OCI-LY1 (cell line): Measurements from ENCODE around the gene KLHDC4.

ENCODE experiments used
- H2AFZ ChIP-seq: fragments of 200-600 bp; sonication (generic), shearing (Covaris generic); 2 replicates; pipeline ENCODE4 v1.6.0; 2014; ENCODE audit warnings: antibody characterized with exemption, mild to moderate bottlenecking, low read length
- H3F3A ChIP-seq: fragments of 200-600 bp; sonication (generic), shearing (Covaris generic); 2 replicates; pipeline ENCODE4 v1.6.0; 2014; ENCODE audit warnings: mild to moderate bottlenecking, antibody characterized with exemption, low read length, moderate library complexity; ENCODE audit not compliant: insufficient read depth
- H3K27ac ChIP-seq: fragments of 200-600 bp; sonication (generic); 2 replicates; pipeline ENCODE4 v1.5.1; 2014; ENCODE audit warnings: low read length, mixed run types, mild to moderate bottlenecking, low read depth; ENCODE audit not compliant: poor library complexity, severe bottlenecking
- H3K27me3 ChIP-seq: fragments of 200-600 bp; sonication (generic); 2 replicates; pipeline ENCODE4 v1.6.0; 2014; ENCODE audit warnings: antibody characterized with exemption, mild to moderate bottlenecking, low read length, moderate library complexity; ENCODE audit not compliant: insufficient read depth
- H3K36me3 ChIP-seq: fragments of 200-600 bp; sonication (generic); 2 replicates; pipeline ENCODE4 v1.6.1; 2014; ENCODE audit warnings: mild to moderate bottlenecking, antibody characterized with exemption, low read length, moderate library complexity, mixed read lengths; ENCODE audit not compliant: insufficient read depth
- H3K4me1 ChIP-seq: fragments of 200-600 bp; sonication (generic); 2 replicates; pipeline ENCODE4 v1.5.1; 2014; ENCODE audit warnings: mild to moderate bottlenecking, low read length, moderate library complexity; ENCODE audit not compliant: insufficient read depth, severe bottlenecking
- H3K4me2 ChIP-seq: fragments of 200-600 bp; sonication (generic), shearing (Covaris generic); 2 replicates; pipeline ENCODE4 v1.6.1; 2014; ENCODE audit warnings: low read length
- H3K4me3 ChIP-seq: fragments of 200-600 bp; sonication (generic); 2 replicates; pipeline ENCODE4 v1.5.1; 2014; ENCODE audit warnings: low read length, low read depth, mild to moderate bottlenecking, mixed read lengths; ENCODE audit not compliant: poor library complexity, severe bottlenecking
- H3K79me2 ChIP-seq: fragments of 200-600 bp; shearing (Covaris generic); 2 replicates; pipeline ENCODE4 v1.6.1; 2016; ENCODE audit warnings: mixed run types, low read length, mixed read lengths; ENCODE audit not compliant: insufficient read depth
- H3K9ac ChIP-seq: fragments of 200-600 bp; sonication (generic), shearing (Covaris generic); 2 replicates; pipeline ENCODE4 v1.6.1; 2014; ENCODE audit warnings: mild to moderate bottlenecking, low read length, mixed read lengths
- H3K9me2 ChIP-seq: fragments of 200-600 bp; sonication (generic), shearing (Covaris generic); 2 replicates; pipeline ENCODE4 v1.6.1; 2014; ENCODE audit warnings: low read depth, mild to moderate bottlenecking, low read length, mixed read lengths
- H3K9me3 ChIP-seq: fragments of 200-600 bp; shearing (Covaris generic); 2 replicates; pipeline ENCODE4 v1.6.1; 2014; ENCODE audit warnings: low read length, mixed read lengths
- H4K20me1 ChIP-seq: fragments of 200-600 bp; sonication (generic), shearing (Covaris generic); 2 replicates; pipeline ENCODE4 v1.6.0; 2016; ENCODE audit warnings: mild to moderate bottlenecking, low read length; ENCODE audit not compliant: insufficient read depth
- CTCF ChIP-seq: fragments of 200-600 bp; sonication (generic), shearing (Covaris generic); IDR thresholded peaks from 2 replicates; pipeline ENCODE4 v1.5.1; 2017; ENCODE audit warnings: mild to moderate bottlenecking, antibody characterized with exemption, low read length, moderate library complexity, mixed read lengths
- EZH2 ChIP-seq: fragments of 200-600 bp; sonication (generic), shearing (Covaris generic); IDR thresholded peaks from 2 replicates; pipeline ENCODE4 v1.8.0; 2017; ENCODE audit warnings: borderline replicate concordance, mixed run types, mild to moderate bottlenecking, antibody characterized with exemption, low read length, moderate library complexity, mixed read lengths

The KLHDC4 gene

GRCh38 chr16:87809150-87809902 is 43.5 kb upstream of the KLHDC4 start:
- Histone ChIP-seq H3K79me2 (no peaks in the 10 kb centered on the region), H3K27me3 (no peaks in the 10 kb centered on the region), H3K27ac (peak overlapping the region; percentile 97), H3K36me3 (no peaks in the 10 kb centered on the region), H3K4me3 (peak overlapping the region; percentile 48), H3K9ac (peak overlapping the region; percentile 61), H3K4me1 (peaks cover 67% of the 10 kb centered on the region), H3K9me3 (no peaks in the 10 kb centered on the region), H3K4me2 (peak overlapping the region; percentile 57), H3F3A (no peaks in the 10 kb centered on the region), H4K20me1 (no peaks in the 10 kb centered on the region), H2AFZ (no peak overlapping the region), H3K9me2 (no peaks in the 10 kb centered on the region)
- no peak for TF ChIP-seq EZH2
- TF ChIP-seq CTCF, result no peak

GRCh38 chr16:87808108-87808507 is 42.3 kb upstream of the KLHDC4 start:
- H3K4me3 ChIP-seq, result no peak overlapping the region

More at GRCh38 chr16:87808108-87808507, 42.3 kb upstream of the KLHDC4 start:
- Histone ChIP-seq H4K20me1 (no peaks in the 10 kb centered on the region), H3K79me2 (no peaks in the 10 kb centered on the region), H2AFZ (no peak overlapping the region), H3K4me1 (peaks cover 70% of the 10 kb centered on the region), H3F3A (no peaks in the 10 kb centered on the region), H3K9me3 (peaks cover 3% of the 10 kb centered on the region; the same call in 1 of the 2 replicates), H3K9ac (no peak overlapping the region; the same call in 1 of the 2 replicates), H3K36me3 (peaks cover 5% of the 10 kb centered on the region; the same call in 1 of the 2 replicates), H3K27me3 (no peaks in the 10 kb centered on the region), H3K27ac (peak overlapping the region; percentile 97), H3K9me2 (no peaks in the 10 kb centered on the region), H3K4me2 (no peak overlapping the region)
- TF ChIP-seq CTCF (no peak), EZH2 (no peak)
